CD4-positive, alpha-beta T cell treated with Interleukin-1 beta for 1 hour (primary cell): ENCODE measurements around the gene CAPS2.
A peak's percentile ranks its signal among the peaks of the same experiment; 100 is the strongest.

Experiments used
- DNase-seq, 2 donors: peaks; one replicate each; pipeline ENCODE4 v3.0.0-alpha.2; 2020 to 2022

Gene CAPS2

DNA sequence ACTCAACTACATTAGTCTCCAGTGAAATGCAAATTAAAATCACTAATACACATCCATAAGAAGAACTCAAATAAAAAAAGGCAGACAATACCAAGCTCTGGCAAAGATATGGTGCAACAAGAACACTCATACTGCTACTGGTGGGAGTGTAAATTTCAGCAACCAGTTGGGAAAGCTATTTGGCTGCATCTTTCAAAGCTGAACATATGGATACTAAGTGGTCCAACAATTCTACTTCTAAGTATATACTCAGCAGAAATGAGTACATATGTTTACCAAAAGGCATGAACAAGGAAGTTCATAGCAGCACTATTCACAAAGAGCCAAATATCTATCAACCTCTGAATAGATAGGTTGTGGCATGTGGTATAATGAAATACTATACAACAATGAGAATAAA is 27.3 kb downstream of the CAPS2 start:
- no peak for DNase-seq

DNA sequence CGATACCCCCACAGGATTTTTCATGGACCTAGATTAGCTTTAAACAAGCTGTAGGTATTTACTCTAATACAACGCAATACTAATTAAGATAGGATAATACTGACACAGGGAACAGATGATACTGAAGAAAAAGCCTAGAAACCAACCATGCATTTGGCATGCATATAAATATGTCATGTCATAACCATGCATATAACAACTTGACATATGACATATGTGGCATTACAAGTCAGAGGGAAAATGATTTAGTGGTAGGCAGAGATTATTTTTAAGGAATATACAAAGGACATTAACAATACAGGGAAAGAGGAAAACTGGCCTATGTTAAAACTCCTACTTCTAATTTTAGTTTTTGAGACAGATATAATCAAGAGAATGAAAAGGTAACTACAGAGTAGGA is 27.9 kb downstream of the CAPS2 start:
- DNase-seq: no peak

DNA sequence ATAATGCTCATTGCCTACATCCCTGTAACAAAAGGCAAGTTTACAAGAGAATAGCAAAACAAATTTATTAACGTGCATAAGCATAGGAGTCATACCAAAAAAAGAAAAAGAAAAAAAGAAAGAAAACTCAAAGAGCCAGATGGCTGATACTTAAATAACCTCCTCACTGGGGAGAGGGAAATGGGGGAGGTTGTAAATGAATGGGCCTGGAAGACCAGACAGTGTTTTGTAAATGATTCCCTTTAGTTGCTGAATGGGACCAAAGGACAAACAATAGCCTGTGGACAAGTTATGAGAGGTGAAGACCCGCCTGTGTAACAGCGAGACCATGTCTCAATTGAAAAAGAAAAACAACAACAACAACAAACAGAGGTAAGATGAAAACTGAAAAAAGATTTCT is 35.3 kb downstream of the CAPS2 start:
- no peak for DNase-seq

DNA sequence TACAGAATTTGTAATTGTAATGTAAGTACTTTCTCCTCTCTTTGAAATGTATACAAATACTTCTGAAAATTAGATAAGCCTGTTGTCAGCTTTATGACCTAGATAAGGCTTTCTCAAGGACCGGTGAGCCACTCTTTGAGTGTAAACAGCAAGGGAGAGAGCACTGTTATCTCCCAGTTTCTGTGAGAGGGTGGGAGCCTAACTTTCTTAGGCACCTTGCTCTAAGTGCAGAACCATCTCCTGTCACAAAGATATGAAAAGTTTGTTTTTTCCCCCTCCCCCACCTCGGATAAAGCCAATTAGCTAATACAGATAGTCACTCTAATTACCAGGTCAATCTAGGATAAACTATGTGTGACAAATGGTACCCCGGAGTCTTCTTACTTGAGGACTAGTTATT is 35.8 kb downstream of the CAPS2 start:
- no peak for DNase-seq

DNA sequence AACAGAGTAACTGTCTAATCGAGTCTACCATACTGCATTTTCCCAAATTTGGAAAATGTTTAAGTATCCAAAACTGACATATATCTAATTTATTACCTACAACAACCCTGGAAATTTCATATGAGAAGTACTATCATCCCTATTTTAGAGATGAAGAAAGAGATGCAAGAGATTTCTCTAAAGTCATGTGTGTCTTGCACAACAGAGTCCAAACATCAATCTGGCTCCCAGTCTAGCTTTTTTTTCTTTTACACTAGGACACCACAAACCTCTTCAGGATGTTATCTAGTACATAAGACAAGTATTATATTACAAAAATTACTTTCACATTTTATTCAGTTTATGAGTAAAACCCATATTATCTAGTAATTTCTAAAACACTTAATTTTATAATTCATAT is 39.1 kb downstream of the CAPS2 start:
- no peak for DNase-seq

DNA sequence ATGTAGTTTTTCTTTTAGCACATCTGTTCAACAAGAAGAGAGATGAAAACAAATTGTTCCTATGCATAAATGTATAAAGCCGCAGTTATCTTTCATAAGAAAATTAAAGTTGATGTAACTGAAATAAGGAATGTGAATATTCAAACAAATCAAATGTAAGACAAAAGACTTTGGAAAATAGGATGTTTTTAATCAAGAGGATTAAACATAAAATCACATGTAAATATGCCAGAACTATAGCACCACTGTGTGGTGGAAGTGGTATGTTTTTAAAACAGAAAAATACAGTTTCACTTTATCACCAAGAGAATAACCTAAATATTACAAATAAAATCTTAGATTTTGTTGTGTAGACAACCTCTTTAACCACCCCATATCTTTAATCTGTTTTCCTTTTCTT is 40.4 kb downstream of the CAPS2 start:
- DNase-seq: peak in 1 of 2 donors; percentile 0

DNA sequence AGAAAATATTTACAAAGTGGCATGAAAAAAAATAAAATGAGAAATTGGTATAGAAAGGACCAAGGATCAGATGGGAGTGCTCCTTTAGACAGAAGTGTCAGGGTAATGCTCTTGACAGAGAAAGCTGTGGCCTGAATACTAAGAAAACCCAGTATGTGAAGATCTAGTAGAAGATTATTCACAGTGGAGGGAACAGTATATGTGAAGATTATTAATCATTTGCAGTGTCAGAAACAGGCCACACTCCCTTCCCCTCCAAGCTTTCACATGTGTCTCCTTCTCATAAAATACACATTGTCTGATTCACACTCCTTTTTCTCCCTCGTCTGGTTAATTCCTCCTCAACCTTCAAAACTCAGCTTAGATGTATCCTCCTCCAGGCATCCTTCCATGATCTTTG is 41.3 kb downstream of the CAPS2 start:
- DNase-seq: no peak

DNA sequence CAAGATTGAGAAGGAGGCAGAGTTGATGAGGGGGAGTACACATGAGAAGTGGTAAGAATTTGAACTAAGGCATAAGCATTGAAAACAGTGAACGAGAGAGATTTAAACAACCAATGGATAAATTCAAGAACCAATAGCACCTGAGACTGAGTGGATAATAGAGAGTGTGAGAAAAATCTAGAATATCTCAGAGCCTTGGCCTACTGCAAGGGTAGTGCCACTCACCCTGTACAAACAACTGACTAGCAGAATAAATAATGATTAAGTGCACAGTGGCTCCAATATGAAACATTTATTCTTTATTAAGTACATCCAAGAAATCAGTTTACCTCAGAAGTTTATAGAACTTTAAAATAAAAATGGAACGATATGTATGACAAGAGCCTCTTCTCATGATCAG is 54.4 kb downstream of the CAPS2 start:
- no peak for DNase-seq

DNA sequence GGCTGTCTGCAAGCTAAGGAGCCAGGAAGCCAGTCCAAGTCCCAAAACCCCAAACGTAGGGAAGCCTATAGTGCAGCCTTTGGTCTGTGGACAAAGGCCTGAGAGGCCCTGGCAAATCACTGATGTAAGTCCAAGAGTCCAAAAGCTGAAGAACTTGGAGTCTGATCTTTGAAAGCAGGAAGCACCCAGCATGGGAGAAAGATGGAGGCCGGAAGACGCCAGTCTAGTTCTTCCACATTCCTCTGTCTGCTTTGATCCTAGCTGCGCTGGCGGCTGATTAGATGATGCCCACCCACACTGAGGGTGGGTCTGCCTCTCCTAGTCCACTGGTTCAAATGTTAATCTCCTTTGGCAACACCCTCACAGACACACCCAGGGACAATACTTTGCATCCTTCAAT is 58.5 kb downstream of the CAPS2 start:
- no peak for DNase-seq

DNA sequence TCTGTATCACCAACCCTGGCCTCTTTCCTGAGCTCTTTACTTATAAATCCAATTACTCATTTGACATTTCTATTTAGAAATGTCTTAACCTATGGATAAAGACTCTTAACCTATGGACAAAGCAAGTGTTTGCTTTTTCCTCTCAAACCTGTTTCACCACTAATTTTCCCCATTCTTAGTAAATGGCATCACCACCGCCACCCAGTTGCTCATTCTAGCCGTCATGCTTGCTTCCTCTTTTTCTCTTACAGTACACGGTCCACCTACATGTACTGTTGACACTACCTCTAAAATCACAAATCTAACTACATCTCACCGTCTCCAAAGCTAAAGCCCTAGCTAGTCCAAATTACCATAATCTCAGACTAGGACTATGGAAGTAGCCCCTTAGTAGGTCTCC is 60.0 kb downstream of the CAPS2 start:
- DNase-seq: no peak

DNA sequence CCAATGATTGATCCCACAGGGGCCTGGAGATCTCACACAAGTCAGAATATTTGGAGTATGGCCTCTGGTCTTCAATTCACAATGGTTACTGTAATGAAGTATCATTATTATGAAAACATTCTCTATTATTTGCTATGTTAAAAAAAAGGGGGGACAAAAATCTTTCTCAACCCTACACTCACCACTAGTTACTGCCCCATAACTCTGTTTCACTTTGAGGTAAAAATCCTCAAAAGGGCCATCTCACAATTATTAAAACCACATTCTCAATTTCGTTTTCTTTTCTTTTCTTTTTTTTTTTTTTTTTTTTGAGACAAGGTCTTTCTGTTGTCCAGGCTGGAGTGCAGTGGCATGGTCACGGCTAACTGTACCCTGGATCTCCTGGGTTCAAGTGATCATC is 60.9 kb downstream of the CAPS2 start:
- no peak for DNase-seq

DNA sequence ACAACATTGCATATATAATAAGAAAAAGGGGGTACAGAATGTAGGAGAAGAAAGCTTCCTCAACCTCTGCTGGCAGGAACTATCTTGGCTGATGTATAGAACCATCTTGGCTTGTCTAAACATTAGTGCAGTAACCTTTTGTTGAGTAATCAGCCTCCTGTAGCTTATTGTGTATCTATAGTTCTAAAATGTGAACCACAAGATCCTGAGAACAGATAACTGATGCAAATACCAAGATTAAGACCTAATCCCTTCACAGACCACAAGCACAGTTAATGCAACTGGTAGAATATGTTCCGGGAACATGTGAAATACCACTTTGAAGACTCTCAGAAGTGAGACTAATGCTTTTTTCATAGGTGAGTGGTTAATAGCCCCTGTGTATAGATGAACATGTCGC is 69.8 kb downstream of the CAPS2 start:
- DNase-seq: no peak

DNA sequence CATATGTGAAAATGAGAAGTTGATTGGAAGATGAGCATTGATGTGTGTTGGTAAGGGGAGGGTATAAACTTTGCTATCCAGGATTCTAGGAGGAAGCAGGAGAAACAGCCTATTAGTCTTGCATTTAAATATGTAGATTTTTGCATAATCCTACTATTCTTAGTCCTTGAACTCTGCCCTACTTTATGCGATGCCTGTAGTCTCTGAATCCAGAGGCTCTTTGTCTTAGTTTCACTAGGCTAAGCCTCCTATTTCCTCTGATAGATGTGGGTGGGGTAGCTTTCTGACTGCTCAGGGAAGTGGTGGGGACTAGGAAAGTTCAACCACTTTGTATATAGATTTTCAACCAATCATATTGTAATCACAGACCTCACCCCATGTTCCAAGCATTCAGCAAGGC is 71.0 kb downstream of the CAPS2 start:
- no peak for DNase-seq

DNA sequence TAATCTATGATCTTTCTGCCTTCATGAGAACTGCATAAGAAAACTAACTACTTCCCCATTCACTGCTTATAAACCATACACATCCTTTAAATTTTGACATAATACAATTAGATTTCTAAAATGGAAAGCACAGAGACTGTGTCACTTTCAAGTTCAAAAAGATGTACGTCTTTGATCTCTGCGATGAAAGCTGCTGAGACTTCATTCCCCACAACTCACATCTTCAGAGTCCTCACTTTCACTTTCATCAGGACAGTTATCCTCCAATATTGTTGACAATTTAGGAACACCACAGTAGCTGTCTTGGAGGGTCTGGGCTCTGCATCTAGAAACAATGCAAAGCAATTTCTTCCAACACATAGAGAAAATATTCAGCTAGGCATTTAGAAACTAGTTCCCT is 72.6 kb downstream of the CAPS2 start:
- DNase-seq: peak in 1 of 2 donors; percentile 5

DNA sequence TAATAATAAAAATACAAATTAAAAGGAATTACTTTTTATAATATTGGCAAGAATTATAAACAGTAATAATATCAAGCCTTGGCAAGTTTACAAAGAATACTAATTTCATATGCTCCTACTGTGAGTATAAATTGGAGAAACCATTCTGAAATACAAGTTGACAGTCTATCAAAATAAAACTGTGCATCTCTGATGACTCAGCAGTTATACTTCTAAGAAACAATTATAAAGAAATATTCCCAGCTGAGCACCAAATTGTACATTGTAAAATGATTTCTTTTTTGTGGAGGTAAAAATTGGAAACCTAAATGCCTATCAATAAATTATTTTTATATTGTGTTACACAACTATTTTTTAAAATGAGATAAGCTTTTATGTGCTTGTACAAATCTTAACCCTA is 85.0 kb downstream of the CAPS2 start:
- no peak for DNase-seq

DNA sequence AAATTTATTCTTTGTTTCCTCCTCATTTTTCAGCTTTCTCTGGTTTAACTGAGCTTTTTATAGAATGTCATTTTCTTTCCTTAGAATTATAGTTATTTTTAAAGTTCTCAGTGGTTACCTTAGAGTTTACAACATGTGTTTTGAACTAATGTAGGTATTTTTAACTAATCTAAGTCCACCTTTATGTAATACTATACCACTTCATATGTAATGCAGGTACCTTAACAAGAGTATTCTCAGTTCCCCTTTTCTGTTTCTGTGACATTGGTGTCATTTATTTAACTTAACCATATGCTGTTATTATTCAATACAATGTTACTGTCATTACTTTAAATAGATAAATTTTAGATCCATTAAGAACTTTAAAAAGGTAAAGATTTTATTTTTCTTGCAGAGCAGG is 90.1 kb downstream of the CAPS2 start:
- DNase-seq: no peak

DNA sequence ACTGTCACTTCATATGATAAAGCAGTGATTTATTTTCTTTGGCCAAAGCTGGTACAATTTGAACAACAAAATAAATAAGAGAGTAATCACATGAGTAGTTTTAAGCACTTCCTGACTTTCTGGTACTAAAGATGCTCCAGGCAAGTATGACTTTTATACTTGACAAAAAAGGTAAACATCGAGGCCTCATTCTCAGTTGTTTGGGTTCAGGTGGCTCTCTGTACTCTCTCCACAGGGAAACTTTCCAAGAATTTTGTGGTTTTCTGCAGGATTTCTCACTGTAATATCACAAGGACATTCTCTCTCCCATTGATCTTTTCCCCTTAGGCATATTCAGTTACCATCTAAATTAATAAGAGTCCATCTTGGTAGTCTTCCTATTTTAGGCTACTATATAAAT is 93.9 kb downstream of the CAPS2 start:
- no peak for DNase-seq

DNA sequence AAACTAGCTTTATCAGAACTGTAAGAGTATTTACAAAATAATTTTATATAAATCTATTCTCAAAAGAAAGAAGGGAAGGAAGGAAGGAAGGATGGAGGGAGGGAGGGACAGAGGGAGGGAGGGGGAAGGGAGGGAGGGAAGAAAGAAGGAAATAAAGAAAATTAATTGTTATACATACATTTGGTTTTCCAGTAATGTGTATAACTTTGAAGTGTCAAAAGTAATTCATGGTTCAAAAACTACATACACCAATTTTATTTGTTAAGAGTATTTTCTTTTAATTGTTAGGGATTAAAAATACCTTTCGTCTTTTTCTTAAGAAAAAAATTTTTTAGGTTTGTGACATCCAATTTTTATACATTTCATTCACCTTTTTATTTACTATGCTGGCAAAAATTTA is 103.0 kb downstream of the CAPS2 start:
- DNase-seq: no peak
